Fibroblast of pulmonary artery (primary cell): ENCODE measurements around the gene ZBTB8OS.
A peak's percentile ranks its signal among the peaks of the same experiment; 100 is the strongest.
"Not testable (repeated sequence)": the region's sequence is repeated elsewhere in the genome, so short reads cannot be mapped to it uniquely, and the experiment has no call there.

Experiments
- DNase-seq: peaks from one replicate; pipeline ENCODE4 v3.0.0-alpha.2; 2010; ENCODE audit warnings: low read depth
- H3K4me3 ChIP-seq: replicated peaks from 2 replicates; pipeline ENCODE4 v1.5.1; 2011; ENCODE audit warnings: low read depth, mild to moderate bottlenecking, control low read depth, low read length, moderate library complexity
- TF ChIP-seq, protein P1 (sequence below): IDR thresholded peaks from 2 replicates; pipeline ENCODE4 v1.5.1; 2011; ENCODE audit warnings: mild to moderate bottlenecking, control low read depth, low read length, inconsistent platforms; ENCODE audit errors: missing control alignments

ZBTB8OS gene

GRCh38 chr1:32684167-32684811, 33.9 kb upstream of the ZBTB8OS start:
- no peak overlapping the region for H3K4me3 ChIP-seq
- DNase-seq, result peak; percentile 89
- TF ChIP-seq, protein P1, sequence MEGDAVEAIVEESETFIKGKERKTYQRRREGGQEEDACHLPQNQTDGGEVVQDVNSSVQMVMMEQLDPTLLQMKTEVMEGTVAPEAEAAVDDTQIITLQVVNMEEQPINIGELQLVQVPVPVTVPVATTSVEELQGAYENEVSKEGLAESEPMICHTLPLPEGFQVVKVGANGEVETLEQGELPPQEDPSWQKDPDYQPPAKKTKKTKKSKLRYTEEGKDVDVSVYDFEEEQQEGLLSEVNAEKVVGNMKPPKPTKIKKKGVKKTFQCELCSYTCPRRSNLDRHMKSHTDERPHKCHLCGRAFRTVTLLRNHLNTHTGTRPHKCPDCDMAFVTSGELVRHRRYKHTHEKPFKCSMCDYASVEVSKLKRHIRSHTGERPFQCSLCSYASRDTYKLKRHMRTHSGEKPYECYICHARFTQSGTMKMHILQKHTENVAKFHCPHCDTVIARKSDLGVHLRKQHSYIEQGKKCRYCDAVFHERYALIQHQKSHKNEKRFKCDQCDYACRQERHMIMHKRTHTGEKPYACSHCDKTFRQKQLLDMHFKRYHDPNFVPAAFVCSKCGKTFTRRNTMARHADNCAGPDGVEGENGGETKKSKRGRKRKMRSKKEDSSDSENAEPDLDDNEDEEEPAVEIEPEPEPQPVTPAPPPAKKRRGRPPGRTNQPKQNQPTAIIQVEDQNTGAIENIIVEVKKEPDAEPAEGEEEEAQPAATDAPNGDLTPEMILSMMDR, result no peak

GRCh38 chr1:32683397-32683796, 33.0 kb upstream of the ZBTB8OS start:
- no peak overlapping the region for H3K4me3 ChIP-seq
- TF ChIP-seq, protein P1, result no peak
- DNase-seq, result no peak

GRCh38 chr1:32681999-32682398, 31.6 kb upstream of the ZBTB8OS start:
- TF ChIP-seq, protein P1, result no peak

GRCh38 chr1:32681509-32681908, 31.2 kb upstream of the ZBTB8OS start:
- DNase-seq, result peak; percentile 53

More at GRCh38 chr1:32681999-32682398, 31.6 kb upstream of the ZBTB8OS start:
- DNase-seq, result no peak
- H3K4me3 ChIP-seq, result no peak overlapping the region

DNA sequence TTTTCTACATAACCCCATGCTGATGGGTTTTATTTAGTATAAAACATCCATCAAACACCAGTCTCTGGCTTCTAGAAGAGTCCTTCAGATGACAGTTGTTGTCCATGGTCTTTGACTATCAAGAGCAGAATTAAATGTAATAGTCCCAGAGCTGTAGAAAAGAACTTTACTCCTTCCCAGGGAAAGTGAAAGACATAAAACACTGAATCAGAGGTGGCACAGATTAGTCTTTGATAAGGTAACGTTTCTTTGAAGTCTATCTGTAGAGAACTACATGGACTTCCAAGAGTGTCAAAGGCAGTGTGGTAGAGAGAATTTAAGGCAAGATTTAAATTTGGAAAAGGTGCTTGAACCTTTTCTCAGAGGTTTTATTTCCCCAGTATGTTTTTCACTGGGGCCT, 30.3 kb upstream of the ZBTB8OS start:
- DNase-seq, result no peak
- TF ChIP-seq, protein P1, result no peak
- H3K4me3 ChIP-seq, result no peak overlapping the region

More at GRCh38 chr1:32681509-32681908, 31.2 kb upstream of the ZBTB8OS start:
- TF ChIP-seq, protein P1, result no peak
- no peak overlapping the region for H3K4me3 ChIP-seq

DNA sequence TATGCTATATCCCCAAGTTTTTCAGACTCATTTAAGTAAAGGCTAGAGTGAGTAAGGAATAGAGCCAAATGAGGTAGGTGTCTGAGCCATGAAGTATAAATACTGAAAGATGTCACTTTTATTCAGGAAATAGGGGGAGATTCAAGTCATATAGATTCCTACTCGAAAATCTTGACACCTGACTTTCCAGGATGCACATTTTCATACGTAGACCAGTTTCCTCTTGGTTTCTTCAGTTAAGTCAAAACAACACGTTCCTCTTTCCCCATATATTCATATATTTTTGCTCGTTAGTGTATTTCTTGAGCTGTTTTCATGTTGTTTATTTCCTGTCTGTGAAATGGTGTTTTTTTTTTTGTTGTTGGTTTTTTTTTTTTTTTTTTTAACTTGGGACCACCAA, 29.6 kb upstream of the ZBTB8OS start:
- not testable (repeated sequence) for H3K4me3 ChIP-seq, DNase-seq

GRCh38 chr1:32676945-32677344, 26.6 kb upstream of the ZBTB8OS start:
- TF ChIP-seq, protein P1, result no peak
- no peak for DNase-seq
- no peak overlapping the region for H3K4me3 ChIP-seq

DNA sequence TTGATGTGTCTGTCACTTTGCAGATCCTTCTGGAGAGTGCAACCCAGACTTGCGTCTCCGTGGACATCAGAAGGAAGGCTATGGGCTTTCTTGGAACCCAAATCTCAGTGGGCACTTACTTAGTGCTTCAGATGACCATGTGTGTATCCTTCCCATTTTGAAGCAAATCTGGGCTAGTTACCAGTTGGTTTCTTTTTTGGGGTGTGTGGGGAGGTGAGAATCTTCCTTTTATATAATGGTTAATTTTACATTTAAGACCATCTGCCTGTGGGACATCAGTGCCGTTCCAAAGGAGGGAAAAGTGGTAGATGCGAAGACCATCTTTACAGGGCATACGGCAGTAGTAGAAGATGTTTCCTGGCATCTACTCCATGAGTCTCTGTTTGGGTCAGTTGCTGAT, 18.4 kb upstream of the ZBTB8OS start:
- not testable (repeated sequence) for H3K4me3 ChIP-seq, DNase-seq
